ENCODE results near the gene ST3GAL3.

Gene ST3GAL3

GRCh38 chr1:43970502-43970901 lies 263.2 kb downstream of the ST3GAL3 start:
- TF ChIP-seq, protein P1, sequence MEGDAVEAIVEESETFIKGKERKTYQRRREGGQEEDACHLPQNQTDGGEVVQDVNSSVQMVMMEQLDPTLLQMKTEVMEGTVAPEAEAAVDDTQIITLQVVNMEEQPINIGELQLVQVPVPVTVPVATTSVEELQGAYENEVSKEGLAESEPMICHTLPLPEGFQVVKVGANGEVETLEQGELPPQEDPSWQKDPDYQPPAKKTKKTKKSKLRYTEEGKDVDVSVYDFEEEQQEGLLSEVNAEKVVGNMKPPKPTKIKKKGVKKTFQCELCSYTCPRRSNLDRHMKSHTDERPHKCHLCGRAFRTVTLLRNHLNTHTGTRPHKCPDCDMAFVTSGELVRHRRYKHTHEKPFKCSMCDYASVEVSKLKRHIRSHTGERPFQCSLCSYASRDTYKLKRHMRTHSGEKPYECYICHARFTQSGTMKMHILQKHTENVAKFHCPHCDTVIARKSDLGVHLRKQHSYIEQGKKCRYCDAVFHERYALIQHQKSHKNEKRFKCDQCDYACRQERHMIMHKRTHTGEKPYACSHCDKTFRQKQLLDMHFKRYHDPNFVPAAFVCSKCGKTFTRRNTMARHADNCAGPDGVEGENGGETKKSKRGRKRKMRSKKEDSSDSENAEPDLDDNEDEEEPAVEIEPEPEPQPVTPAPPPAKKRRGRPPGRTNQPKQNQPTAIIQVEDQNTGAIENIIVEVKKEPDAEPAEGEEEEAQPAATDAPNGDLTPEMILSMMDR (IDR thresholded peaks at IDR 0.05; ENCODE audit: insufficient read depth, low read length) = no peak
- TF ChIP-seq, protein P2, sequence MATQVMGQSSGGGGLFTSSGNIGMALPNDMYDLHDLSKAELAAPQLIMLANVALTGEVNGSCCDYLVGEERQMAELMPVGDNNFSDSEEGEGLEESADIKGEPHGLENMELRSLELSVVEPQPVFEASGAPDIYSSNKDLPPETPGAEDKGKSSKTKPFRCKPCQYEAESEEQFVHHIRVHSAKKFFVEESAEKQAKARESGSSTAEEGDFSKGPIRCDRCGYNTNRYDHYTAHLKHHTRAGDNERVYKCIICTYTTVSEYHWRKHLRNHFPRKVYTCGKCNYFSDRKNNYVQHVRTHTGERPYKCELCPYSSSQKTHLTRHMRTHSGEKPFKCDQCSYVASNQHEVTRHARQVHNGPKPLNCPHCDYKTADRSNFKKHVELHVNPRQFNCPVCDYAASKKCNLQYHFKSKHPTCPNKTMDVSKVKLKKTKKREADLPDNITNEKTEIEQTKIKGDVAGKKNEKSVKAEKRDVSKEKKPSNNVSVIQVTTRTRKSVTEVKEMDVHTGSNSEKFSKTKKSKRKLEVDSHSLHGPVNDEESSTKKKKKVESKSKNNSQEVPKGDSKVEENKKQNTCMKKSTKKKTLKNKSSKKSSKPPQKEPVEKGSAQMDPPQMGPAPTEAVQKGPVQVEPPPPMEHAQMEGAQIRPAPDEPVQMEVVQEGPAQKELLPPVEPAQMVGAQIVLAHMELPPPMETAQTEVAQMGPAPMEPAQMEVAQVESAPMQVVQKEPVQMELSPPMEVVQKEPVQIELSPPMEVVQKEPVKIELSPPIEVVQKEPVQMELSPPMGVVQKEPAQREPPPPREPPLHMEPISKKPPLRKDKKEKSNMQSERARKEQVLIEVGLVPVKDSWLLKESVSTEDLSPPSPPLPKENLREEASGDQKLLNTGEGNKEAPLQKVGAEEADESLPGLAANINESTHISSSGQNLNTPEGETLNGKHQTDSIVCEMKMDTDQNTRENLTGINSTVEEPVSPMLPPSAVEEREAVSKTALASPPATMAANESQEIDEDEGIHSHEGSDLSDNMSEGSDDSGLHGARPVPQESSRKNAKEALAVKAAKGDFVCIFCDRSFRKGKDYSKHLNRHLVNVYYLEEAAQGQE (IDR thresholded peaks at IDR 0.05; ENCODE audit: insufficient replicate concordance, low read depth) = no peak
- TF ChIP-seq SPI1 (IDR thresholded peaks at IDR 0.05; ENCODE audit: borderline replicate concordance, low read depth) = no peak
- no peak for TF ChIP-seq GABPA (IDR thresholded peaks at IDR 0.05; ENCODE audit: low read depth)
- no peak for TF ChIP-seq POLR2AphosphoS5 (IDR thresholded peaks at IDR 0.05; ENCODE audit: low read depth)
- Histone ChIP-seq H3K27ac (replicated peaks) (peak overlapping the region; percentile 70), H3K4me3 (replicated peaks; ENCODE audit: insufficient read depth, low read length) (peak overlapping the region; percentile 98), H3K27me3 (ENCODE audit: insufficient read depth, poor library complexity, severe bottlenecking) (no peaks in the 10 kb centered on the region)
- no peak for DNase-seq (ENCODE audit: low read depth in 1 of 2, low spot score in 1 of 2)

DNA sequence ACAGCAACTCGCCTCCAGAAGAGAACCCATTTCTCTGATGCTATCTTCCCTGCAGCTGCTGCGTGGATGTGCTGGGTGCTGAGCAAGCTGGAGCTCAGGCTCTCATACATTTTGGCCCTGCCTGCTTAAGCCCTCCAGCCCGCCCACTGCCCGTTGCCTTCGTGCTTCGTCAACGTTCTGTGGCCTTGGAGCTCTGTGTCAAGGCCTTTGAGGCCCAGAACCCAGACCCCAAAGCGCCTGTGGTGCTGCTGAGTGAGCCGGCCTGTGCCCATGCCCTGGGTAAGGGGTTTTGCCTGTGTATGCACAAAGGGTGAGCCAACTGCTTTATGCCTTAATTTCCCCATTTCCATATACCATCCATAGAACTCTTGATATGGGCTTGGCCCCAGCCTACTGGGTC lies 263.6 kb downstream of the ST3GAL3 start:
- Histone ChIP-seq H3K27ac (replicated peaks) (no peak overlapping the region), H3K27me3 (ENCODE audit: insufficient read depth, poor library complexity, severe bottlenecking) (no peaks in the 10 kb centered on the region), H3K4me3 (replicated peaks; ENCODE audit: insufficient read depth, low read length) (peak overlapping the region; percentile 98)
- TF ChIP-seq, protein P1 (IDR thresholded peaks at IDR 0.05; ENCODE audit: insufficient read depth, low read length) = no peak
- TF ChIP-seq SPI1 (IDR thresholded peaks at IDR 0.05; ENCODE audit: borderline replicate concordance, low read depth) = no peak
- no peak for TF ChIP-seq POLR2AphosphoS5 (IDR thresholded peaks at IDR 0.05; ENCODE audit: low read depth)
- TF ChIP-seq, protein P2 (IDR thresholded peaks at IDR 0.05; ENCODE audit: insufficient replicate concordance, low read depth) = no peak
- TF ChIP-seq GABPA (IDR thresholded peaks at IDR 0.05; ENCODE audit: low read depth) = no peak
- no peak for DNase-seq (ENCODE audit: low read depth in 1 of 2, low spot score in 1 of 2)

DNA sequence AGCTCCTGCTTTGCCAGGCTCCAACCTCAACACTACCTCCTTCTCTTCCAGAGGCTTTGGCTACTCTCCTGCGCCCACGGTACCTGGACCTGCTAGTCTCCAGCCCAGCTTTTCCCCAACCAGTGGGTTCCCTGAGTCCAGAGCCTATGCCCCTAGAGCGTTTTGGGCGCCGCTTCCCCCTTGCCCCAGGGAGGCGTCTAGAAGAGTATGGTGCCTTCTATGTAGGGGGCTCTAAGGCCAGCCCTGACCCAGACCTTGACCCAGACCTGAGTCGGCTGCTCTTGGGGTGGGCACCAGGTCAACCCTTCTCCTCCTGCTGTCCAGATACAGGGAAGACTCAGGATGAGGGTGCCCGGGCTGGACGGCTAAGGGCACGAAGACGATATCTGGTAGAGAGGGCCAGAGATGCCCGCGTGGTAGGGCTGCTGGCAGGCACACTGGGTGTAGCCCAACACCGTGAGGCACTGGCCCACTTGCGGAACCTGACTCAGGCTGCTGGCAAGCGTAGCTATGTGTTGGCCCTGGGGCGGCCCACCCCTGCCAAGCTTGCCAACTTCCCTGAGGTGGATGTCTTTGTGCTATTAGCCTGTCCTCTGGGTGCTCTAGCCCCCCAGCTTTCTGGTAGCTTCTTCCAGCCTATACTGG lies 264.1 kb downstream of the ST3GAL3 start:
- DNase-seq (ENCODE audit: low read depth in 1 of 2, low spot score in 1 of 2) = no peak
- Histone ChIP-seq H3K27me3 (ENCODE audit: insufficient read depth, poor library complexity, severe bottlenecking) (no peaks in the 10 kb centered on the region), H3K4me3 (replicated peaks; ENCODE audit: insufficient read depth, low read length) (no peak overlapping the region), H3K27ac (replicated peaks) (no peak overlapping the region)
- TF ChIP-seq POLR2AphosphoS5 (IDR thresholded peaks at IDR 0.05; ENCODE audit: low read depth) (no peak), GABPA (IDR thresholded peaks at IDR 0.05; ENCODE audit: low read depth) (no peak), SPI1 (IDR thresholded peaks at IDR 0.05; ENCODE audit: borderline replicate concordance, low read depth) (no peak)
- TF ChIP-seq, protein P2 (IDR thresholded peaks at IDR 0.05; ENCODE audit: insufficient replicate concordance, low read depth) = no peak
- TF ChIP-seq, protein P1 (IDR thresholded peaks at IDR 0.05; ENCODE audit: insufficient read depth, low read length) = no peak

Data from HL-60 (cell line).